Activated CD8-positive, alpha-beta memory T cell treated with anti-CD3 and anti-CD28 coated beads, Interleukin-2, amount 50 U/mL, for 4 hours (primary cell): ENCODE data around the gene KICS2.
A peak's percentile ranks its signal among the peaks of the same experiment; 100 is the strongest.
"Not testable (repeated sequence)": the region's sequence is repeated elsewhere in the genome, so short reads cannot be mapped to it uniquely, and the experiment has no call there.

Source experiments
- DNase-seq: peaks from one replicate; pipeline ENCODE4 v3.0.0-alpha.2; 2020

The KICS2 gene

GRCh38 chr12:64222009-64222765 is at the start of gene KICS2:
KICS2 (minus strand) TSS chr12:64222296; CDS start chr12:64222237, 59 bp downstream.
- DNase-seq: peak; percentile 92

GRCh38 chr12:64270411-64270810 is 48.3 kb upstream of the KICS2 start:
- DNase-seq: no peak

GRCh38 chr12:64269161-64269560 is 47.1 kb upstream of the KICS2 start:
- DNase-seq: no peak

GRCh38 chr12:64268409-64268808 is 46.3 kb upstream of the KICS2 start:
- DNase-seq: no peak

- DNase-seq: no peak
Observed at GRCh38 chr12:64265839-64266238, 43.7 kb upstream of the KICS2 start.

GRCh38 chr12:64261813-64262212 is 39.7 kb upstream of the KICS2 start:
- DNase-seq: no peak

GRCh38 chr12:64258576-64258975 is 36.5 kb upstream of the KICS2 start:
- no peak for DNase-seq

- DNase-seq: no peak
Observed at GRCh38 chr12:64256166-64256800, 34.2 kb upstream of the KICS2 start.

- DNase-seq: no peak
Observed at GRCh38 chr12:64255249-64255648, 33.2 kb upstream of the KICS2 start.

GRCh38 chr12:64253356-64253755 is 31.3 kb upstream of the KICS2 start:
- DNase-seq: no peak

GRCh38 chr12:64252681-64253080 is 30.6 kb upstream of the KICS2 start:
- DNase-seq: no peak

GRCh38 chr12:64243809-64244208 is 21.7 kb upstream of the KICS2 start:
- DNase-seq: no peak

- DNase-seq: no peak
Observed at GRCh38 chr12:64240781-64241180, 18.7 kb upstream of the KICS2 start.

- no peak for DNase-seq
Observed at GRCh38 chr12:64237382-64237781, 15.3 kb upstream of the KICS2 start.

- DNase-seq: no peak
Observed at GRCh38 chr12:64236549-64236948, 14.5 kb upstream of the KICS2 start.

- no peak for DNase-seq
Observed at GRCh38 chr12:64232196-64232595, 10.1 kb upstream of the KICS2 start.

- DNase-seq: no peak
Observed at GRCh38 chr12:64229796-64230195, 7.7 kb upstream of the KICS2 start.

GRCh38 chr12:64229240-64229639 is 7.1 kb upstream of the KICS2 start:
- no peak for DNase-seq

GRCh38 chr12:64225626-64226025 is 3.5 kb upstream of the KICS2 start:
- no peak for DNase-seq

- DNase-seq: peak; percentile 65
Observed at GRCh38 chr12:64221651-64222008, 466 bp downstream of the KICS2 start.

- DNase-seq: no peak
Observed at GRCh38 chr12:64220046-64220445, 2.0 kb downstream of the KICS2 start.

GRCh38 chr12:64219145-64219544 is 3.0 kb downstream of the KICS2 start:
- DNase-seq: no peak

GRCh38 chr12:64218597-64218996 is 3.5 kb downstream of the KICS2 start:
- no peak for DNase-seq

GRCh38 chr12:64217643-64218042 is 4.5 kb downstream of the KICS2 start:
- DNase-seq: not testable (repeated sequence)

GRCh38 chr12:64216239-64216638 is 5.9 kb downstream of the KICS2 start:
- DNase-seq: no peak
